NCI-H2196 treated with DMSO at 0.1 percent for 48 hours (cell line): ENCODE data around the gene ZSCAN32.

Experiments
- DNase-seq: peaks from one replicate; lab custom pipeline; 2025; ENCODE audit not compliant: unreplicated experiment; lab: John Stamatoyannopoulos, UW

The ZSCAN32 gene

GRCh38 chr16:3358871-3359270, 41.9 kb downstream of the ZSCAN32 start:
- no peak for DNase-seq

- DNase-seq: no peak
These were observed 44.7 kb downstream of the ZSCAN32 start for GRCh38 chr16:3356118-3356517.

GRCh38 chr16:3355589-3355988, 45.2 kb downstream of the ZSCAN32 start, which contains the start of gene OR2C1:
Gene OR2C1 (plus strand): TSS chr16:3355889. CDS start chr16:3355941, 52 bp downstream.
- no peak for DNase-seq

GRCh38 chr16:3349175-3349574, 51.6 kb downstream of the ZSCAN32 start:
- DNase-seq: no peak

GRCh38 chr16:3348547-3349167, 52.1 kb downstream of the ZSCAN32 start:
- DNase-seq: no peak

GRCh38 chr16:3347586-3347985, 53.2 kb downstream of the ZSCAN32 start:
- no peak for DNase-seq

- DNase-seq: no peak
These were observed 54.8 kb downstream of the ZSCAN32 start for GRCh38 chr16:3346041-3346440.
